Testis (tissue), 3 donors: Measurements from ENCODE around the gene CAPZA2. TPM values are rescaled to one million over a fixed set of nuclear protein-coding genes. Genes with fewer than 3 reads are reported as not detected.

Experiments
- DNase-seq: peaks from one replicate; pipeline ENCODE4 v3.0.0-alpha.2; 2019
- H3K27ac ChIP-seq, 2 donors: fragments of 200-600 bp; sonication (generic); one replicate each; pipeline ENCODE4 v1.5.1; 2019
- H3K27me3 ChIP-seq: fragments of 200-600 bp; sonication (generic); one replicate; pipeline ENCODE4 v1.5.1; 2019
- H3K36me3 ChIP-seq: fragments of 200-600 bp; sonication (generic); one replicate; pipeline ENCODE4 v1.5.1; 2017; ENCODE audit warnings: low read depth; ENCODE audit errors: missing control alignments
- H3K4me1 ChIP-seq: fragments of 200-600 bp; sonication (generic); one replicate; pipeline ENCODE4 v1.5.1; 2019
- H3K4me3 ChIP-seq, 2 donors: fragments of 200-600 bp; sonication (generic); one replicate each; pipeline ENCODE4 v1.5.1; 2017 to 2019
- H3K9me3 ChIP-seq: fragments of 200-600 bp; sonication (generic); one replicate; pipeline ENCODE4 v1.5.1; 2017
- CTCF ChIP-seq, 3 experiments: fragments of 450-650 bp in 2 of 3; fragments of 200-600 bp in 1 of 3; sonication (generic) in 1 of 3; IDR thresholded peaks; one replicate each; pipeline ENCODE4 v1.5.1; 2016 to 2019; ENCODE audit warnings: antibody characterized with exemption in 3 of 3, mild to moderate bottlenecking in 2 of 3, moderate library complexity in 1 of 3
- POLR2A ChIP-seq: fragments of 450-650 bp; IDR thresholded peaks from one replicate; pipeline ENCODE4 v1.6.1; 2017; ENCODE audit warnings: antibody characterized with exemption, mild to moderate bottlenecking, moderate library complexity
- WGBS, 2 donors: methylation state at CpG; one replicate each; pipeline ENCODE4 v1.1.5; 2018; 5-methylcytosine and 5-hydroxymethylcytosine counted together
- intact Hi-C: fragments of 100-400 bp; cut with DNase I; formaldehyde crosslinking; loops from one replicate; pipeline ENCODE4 v1.15.1; 2023; ENCODE audit warnings: low total_unique reads
- polyA plus RNA-seq: library from polyadenylated mRNA; stranded (reverse); fragments of 350-450 nt; fragmentation: Illumina TruSeq; extraction: RNeasy Lipid Tissue Mini Kit (QIAGEN cat#74804); gene quantifications from one replicate; pipeline ENCODE4 v1.2.3, GENCODE V29; 2014; ENCODE audit warnings: low read depth, low replicate concordance; ENCODE audit not compliant: insufficient read depth
- total RNA-seq, 2 donors: library from RNA; depleted of rRNA; stranded (reverse); fragments of >200 nt; gene quantifications; one replicate each; pipeline ENCODE4 v1.2.3, GENCODE V29; 2016

Gene CAPZA2
- total and polyA plus RNA-seq, 3 donors from 2014 or later, result 57.9 to 69.4 (median 69.4) TPM

DNA sequence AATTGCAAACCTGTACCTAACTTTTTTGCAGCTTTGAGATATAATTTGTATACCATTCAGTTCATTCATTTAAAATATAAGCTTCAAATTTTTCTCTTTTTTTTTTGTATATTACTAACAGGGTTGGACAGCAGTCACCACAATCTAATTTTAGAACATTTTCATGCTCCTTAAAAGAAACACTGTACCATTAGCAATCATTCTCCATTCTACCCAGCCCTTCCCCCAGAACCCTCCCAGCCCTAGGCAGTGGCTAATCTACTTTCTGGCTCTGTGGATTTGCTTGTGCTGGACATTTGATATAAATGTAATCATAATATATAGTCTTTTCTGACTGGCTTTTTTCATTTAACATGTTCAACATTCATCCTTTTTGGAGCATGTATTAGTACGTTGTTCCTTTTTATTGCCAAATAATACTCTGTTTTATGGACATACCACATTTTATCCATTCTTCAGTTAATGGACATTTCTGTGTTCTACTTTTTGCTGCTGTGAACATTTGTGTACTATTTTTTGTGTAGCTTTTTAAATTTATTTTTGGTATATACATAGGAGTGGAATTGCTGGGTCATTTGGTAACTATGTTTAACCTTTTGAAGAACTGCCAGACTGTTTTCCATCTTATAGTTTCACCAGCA, 50.0 kb downstream of the CAPZA2 start:
- Histone ChIP-seq H3K27me3 (no peaks in the 10 kb centered on the region), H3K4me1 (no peaks in the 10 kb centered on the region), H3K36me3 (no peaks in the 10 kb centered on the region), H3K4me3 (no peak overlapping the region), H3K9me3 (no peaks in the 10 kb centered on the region), H3K27ac (no peak overlapping the region)
- 90 to 94% methylated on average over 1 of the region's 1 CpG for WGBS, 2 donors
- intact Hi-C loops, result no loop called here
- DNase-seq, result no peak
- TF ChIP-seq CTCF (IDR thresholded peaks at IDR 0.05), result no peak
- no peak for TF ChIP-seq POLR2A

DNA sequence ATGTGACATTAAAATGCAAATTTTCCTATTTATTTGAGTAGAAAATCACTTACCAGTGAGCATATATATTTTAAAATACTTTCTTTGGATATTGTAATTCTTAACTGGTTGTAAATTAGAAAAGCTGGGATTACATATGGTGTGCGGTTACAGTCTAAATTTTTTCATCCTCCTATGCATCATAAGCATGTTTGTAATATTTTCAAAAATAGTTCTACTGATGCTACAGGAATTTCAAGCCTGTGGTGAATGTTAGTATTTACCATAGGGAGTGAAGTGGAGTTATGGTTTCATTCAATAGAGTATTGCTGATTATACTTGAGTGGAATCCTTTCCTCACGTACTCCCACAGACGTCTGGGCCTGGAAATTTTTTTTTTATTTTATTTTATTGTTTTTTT, 56.3 kb downstream of the CAPZA2 start:
- WGBS, 2 donors, result 90 to 94% methylated on average over 3 of the region's 3 CpGs
- no peak overlapping the region for H3K27ac ChIP-seq
- no peaks in the 10 kb centered on the region for H3K36me3 ChIP-seq
- H3K4me3 ChIP-seq, result no peak overlapping the region
- TF ChIP-seq POLR2A, result no peak
- TF ChIP-seq CTCF (IDR thresholded peaks at IDR 0.05), result no peak
- intact Hi-C loops, result no loop called here
- no peaks in the 10 kb centered on the region for H3K9me3 ChIP-seq
- no peak for DNase-seq
- no peaks in the 10 kb centered on the region for H3K4me1 ChIP-seq
- H3K27me3 ChIP-seq, result no peaks in the 10 kb centered on the region

DNA sequence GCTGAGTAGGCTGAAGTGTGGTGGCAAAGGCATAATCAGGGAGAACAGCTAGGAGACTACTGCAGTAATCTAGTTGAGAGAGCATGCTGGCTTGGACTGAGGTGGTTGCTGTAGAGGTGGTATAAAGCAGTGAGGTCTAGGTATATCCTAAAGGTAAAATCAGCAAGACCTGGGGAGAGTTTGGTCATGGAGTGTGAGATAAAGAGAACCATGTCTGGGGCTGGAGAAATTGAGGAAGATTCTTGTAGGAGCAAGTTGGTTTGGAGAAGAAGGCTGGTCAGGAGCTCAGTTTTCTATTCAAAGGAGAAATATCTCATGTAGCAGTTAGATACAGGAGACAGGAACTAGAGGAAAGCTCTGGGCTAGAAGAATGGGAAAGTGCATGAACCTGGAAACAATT, 58.0 kb downstream of the CAPZA2 start:
- Histone ChIP-seq H3K4me3 (no peak overlapping the region), H3K27ac (no peak overlapping the region), H3K9me3 (no peaks in the 10 kb centered on the region), H3K27me3 (no peaks in the 10 kb centered on the region), H3K36me3 (no peaks in the 10 kb centered on the region), H3K4me1 (no peaks in the 10 kb centered on the region)
- TF ChIP-seq CTCF (IDR thresholded peaks at IDR 0.05) (no peak), POLR2A (no peak)
- intact Hi-C loops, result no loop called here
- no peak for DNase-seq

DNA sequence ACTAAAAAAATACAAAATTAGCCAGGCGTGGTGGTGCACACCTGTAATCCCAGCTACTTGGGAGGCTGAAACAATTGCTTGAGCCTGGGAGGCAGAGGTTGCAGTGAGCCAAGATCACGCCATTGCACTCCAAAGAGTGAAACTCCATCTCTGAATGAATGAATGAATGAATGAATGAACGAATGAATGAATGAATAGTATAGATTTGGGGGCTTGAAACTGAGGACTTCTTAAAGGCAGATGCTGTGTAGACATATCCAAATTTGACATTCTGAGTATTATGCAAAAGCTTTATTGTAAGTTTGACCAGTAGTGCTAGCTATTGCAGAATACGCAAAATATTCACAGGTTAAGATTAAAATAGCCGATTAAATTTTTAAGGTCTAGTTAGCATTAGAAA, 60.2 kb downstream of the CAPZA2 start:
- intact Hi-C loops, result no loop called here
- Histone ChIP-seq H3K9me3 (no peaks in the 10 kb centered on the region), H3K27me3 (no peaks in the 10 kb centered on the region), H3K4me1 (no peaks in the 10 kb centered on the region), H3K36me3 (no peaks in the 10 kb centered on the region), H3K4me3 (no peak overlapping the region), H3K27ac (no peak overlapping the region)
- DNase-seq, result no peak
- 68 to 78% methylated on average over 5 of the region's 5 CpGs for WGBS, 2 donors
- no peak for TF ChIP-seq POLR2A
- TF ChIP-seq CTCF (IDR thresholded peaks at IDR 0.05), result no peak

GRCh38 chr7:116924741-116925140, 62.4 kb downstream of the CAPZA2 start:
- H3K9me3 ChIP-seq, result no peaks in the 10 kb centered on the region
- intact Hi-C loops, result no loop called here
- no peak for TF ChIP-seq CTCF (IDR thresholded peaks at IDR 0.05)
- no peak for TF ChIP-seq POLR2A
- no peaks in the 10 kb centered on the region for H3K36me3 ChIP-seq
- DNase-seq, result no peak
- H3K4me3 ChIP-seq, result no peak overlapping the region
- H3K27me3 ChIP-seq, result no peaks in the 10 kb centered on the region
- H3K27ac ChIP-seq, result no peak overlapping the region
- no peaks in the 10 kb centered on the region for H3K4me1 ChIP-seq
- 50 to 59% methylated on average over 5 of the region's 5 CpGs for WGBS, 2 donors
